ENCODE measurements around the gene TRIM67.

TRIM67 gene

DNA sequence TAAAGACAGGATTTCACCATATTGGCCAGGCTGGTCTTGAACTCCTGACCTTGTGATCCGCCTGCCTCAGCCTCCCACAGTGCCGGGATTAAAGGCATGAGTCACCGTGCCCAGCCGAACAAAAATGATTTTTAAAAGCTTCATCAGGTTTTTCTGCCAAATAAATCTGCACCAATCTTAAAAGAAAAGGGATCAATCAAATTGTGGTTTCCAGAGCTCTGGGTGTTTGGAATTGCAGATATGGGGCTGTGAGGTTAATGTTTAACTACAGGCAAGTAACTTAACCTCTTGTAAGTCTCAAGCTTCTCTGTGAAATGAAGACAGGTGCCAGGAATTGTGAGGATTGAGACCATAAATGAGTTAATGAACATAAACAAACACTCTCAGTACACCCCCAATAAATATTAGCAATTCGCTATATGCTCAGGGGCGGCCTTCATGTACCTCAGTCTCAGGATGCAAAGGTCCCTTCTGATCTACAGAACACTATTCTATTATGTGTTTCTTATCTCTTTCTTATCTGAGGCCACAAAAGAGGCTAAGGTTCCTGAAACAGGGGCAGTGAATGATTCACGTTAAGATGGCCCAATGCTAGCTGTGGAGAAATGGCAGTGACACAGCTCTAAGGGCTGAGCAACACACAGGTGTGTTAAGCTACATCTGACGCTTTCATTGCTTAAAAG, 72.0 kb downstream of the TRIM67 start:
- DNase-seq (ENCODE audit: low spot score) = no peak

DNA sequence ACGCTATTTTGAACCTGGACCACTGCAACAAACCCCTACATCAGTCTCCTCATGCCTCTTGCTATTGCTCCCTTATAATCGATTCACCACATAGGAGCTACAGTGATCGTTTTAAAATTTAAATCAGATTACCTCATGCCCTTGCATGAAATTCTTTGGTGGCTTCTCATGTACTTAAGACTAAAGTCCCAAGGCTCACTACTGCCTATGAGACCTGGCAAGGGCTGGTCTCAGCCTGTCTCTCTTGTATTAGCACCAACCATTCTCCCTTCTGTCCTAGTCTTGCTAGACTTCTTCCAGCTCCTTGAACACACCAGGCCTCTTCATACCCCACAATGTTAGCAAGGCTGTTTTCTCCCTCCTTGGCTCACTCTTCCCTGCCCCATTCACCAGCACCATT, 72.6 kb downstream of the TRIM67 start:
- no peak for DNase-seq (ENCODE audit: low spot score)

GRCh38 chr1:231235526-231236207, 73.8 kb downstream of the TRIM67 start:
- no peak for DNase-seq (ENCODE audit: low spot score)

- DNase-seq (ENCODE audit: low spot score) = no peak
These were observed 74.3 kb downstream of the TRIM67 start for GRCh38 chr1:231236208-231236591.

GRCh38 chr1:231236938-231237337, 75.1 kb downstream of the TRIM67 start:
- DNase-seq (ENCODE audit: low spot score) = no peak

DNA sequence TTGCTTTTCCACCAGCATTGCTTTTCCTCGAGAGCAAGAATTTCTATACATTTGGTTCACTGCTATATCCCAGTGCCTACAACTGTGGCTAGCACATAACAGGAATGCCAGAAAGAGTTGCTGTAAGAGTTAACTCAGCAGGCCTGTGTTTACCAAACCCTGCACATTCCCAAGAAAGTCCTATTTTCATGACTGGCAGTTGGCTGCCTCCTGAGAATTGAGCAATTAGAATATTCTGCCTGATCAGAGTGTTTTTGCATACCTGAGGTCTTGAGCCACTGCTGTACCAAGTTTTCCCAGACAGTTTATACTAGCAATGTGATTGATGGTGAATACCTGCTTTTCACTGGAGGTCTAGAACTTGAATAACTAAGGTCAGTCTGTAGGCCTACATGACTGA, 76.4 kb downstream of the TRIM67 start:
- no peak for DNase-seq (ENCODE audit: low spot score)

- no peak for DNase-seq (ENCODE audit: low spot score)
These were observed 78.6 kb downstream of the TRIM67 start for GRCh38 chr1:231240531-231240882.

- DNase-seq (ENCODE audit: low spot score) = peak; percentile 91
These were observed 79.3 kb downstream of the TRIM67 start, which contains the start of gene GNPAT for GRCh38 chr1:231240883-231241735. TSS of gene GNPAT (plus strand) at chr1:231241212. CDS start at chr1:231241379, 167 bp downstream.

GRCh38 chr1:231241750-231242149, 79.9 kb downstream of the TRIM67 start:
- peak; percentile 0 for DNase-seq (ENCODE audit: low spot score)

DNA sequence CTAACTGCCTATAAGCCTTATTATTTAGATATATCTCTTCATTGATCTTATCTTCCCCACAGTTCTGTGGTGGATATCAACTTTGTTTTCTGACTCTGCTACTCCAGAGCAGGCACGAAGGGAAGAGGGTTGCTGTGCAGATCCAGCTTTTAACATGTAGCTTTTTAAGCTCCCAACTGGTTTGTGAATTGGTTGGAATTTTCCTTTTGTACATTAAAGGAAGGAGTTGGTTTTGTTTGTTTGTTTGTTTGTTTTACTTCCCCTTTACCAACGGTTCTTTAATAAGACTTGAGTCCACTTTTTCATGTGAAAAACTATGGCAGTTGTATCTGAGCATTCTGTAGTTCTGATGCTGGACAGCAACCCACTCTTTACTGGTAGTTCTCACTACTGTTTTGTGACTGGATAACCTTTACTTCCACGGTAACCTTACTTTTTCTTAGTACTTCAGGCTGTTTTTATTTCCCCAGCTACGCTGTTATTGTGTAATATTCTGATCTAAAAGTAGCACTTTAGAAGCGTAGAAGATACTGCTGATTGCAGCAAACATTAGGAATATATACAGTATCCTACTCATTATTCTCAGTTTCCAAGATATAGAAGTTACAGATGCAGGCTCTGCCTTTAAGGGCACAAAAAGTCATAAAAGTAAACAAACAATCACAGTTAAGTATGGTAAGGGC, 80.8 kb downstream of the TRIM67 start:
- DNase-seq (ENCODE audit: low spot score) = no peak

- no peak for DNase-seq (ENCODE audit: low spot score)
These were observed 86.9 kb downstream of the TRIM67 start for GRCh38 chr1:231248778-231249177.

DNA sequence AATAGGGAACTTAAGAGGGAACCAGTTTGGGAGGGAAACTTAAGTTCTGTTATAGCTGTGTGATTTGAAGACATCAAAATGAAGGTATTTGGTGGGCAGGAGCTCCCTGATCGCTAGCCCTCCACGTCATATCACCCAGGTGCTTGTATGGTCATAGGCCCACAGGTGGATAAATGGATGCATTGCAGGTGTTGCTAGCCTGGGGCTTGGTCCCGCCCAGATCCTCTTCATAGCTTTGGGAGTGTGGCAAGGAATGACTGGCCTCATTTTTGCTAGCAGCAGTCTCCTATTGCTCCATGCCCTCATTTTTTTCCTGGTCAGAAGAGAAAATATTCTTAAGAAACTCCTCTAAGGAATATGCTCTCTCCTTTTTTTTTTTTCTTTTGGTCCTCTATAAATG, 90.5 kb downstream of the TRIM67 start:
- no peak for DNase-seq (ENCODE audit: low spot score)

GRCh38 chr1:231260351-231260750, 98.5 kb downstream of the TRIM67 start:
- no peak for DNase-seq (ENCODE audit: low spot score)

DNA sequence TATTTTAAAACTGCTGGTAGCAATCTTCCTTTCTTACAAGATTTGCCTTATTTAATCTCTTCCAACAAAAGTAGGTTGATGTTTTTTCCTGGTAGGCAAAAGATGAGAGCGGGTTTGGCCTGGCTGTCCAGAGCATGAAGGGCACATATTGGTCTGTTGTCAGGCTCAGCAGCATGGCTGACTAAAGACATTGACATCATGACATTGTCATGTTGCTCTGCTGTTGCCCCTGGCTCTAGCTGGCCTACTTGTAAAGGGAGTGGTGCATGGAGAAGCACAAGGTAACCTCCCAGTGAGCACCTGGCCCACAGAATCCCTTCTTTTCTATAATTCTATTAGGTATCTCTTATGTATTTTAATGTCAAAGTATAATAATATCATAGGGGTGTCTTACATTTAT, 102.8 kb downstream of the TRIM67 start:
- DNase-seq (ENCODE audit: low spot score) = no peak

DNA sequence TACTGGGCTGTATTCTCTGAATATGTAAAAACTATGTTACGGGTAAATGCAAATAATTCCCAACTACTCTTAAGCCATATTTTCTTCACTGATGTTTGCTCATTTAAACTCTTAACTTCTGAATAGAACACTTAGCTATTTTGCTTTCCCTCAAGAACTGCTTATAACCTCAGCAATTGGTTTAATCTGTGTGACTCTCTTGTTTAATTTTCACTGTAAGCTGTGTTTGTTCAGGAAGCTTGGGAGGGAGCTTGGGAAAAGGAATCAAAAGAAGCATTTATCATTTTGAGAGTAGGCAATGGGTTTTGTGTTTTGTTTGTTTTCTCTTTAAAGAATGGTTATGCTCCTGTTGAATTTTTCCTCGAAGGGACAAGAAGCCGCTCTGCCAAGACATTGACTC, 103.5 kb downstream of the TRIM67 start:
- DNase-seq (ENCODE audit: low spot score) = no peak

GRCh38 chr1:231266811-231267322, 105.0 kb downstream of the TRIM67 start:
- DNase-seq (ENCODE audit: low spot score) = no peak
